Testis (tissue), 3 donors: ENCODE data around the gene KIF16B. TPM values are rescaled to one million over a fixed set of nuclear protein-coding genes. Genes with fewer than 3 reads are reported as not detected.

ENCODE experiments used
- DNase-seq: peaks from one replicate; pipeline ENCODE4 v3.0.0-alpha.2; 2019
- H3K27ac ChIP-seq, 2 donors: fragments of 200-600 bp; sonication (generic); one replicate each; pipeline ENCODE4 v1.5.1; 2019
- H3K27me3 ChIP-seq: fragments of 200-600 bp; sonication (generic); one replicate; pipeline ENCODE4 v1.5.1; 2019
- H3K36me3 ChIP-seq: fragments of 200-600 bp; sonication (generic); one replicate; pipeline ENCODE4 v1.5.1; 2017; ENCODE audit warnings: low read depth; ENCODE audit errors: missing control alignments
- H3K4me1 ChIP-seq: fragments of 200-600 bp; sonication (generic); one replicate; pipeline ENCODE4 v1.5.1; 2019
- H3K4me3 ChIP-seq, 2 donors: fragments of 200-600 bp; sonication (generic); one replicate each; pipeline ENCODE4 v1.5.1; 2017 to 2019
- H3K9me3 ChIP-seq: fragments of 200-600 bp; sonication (generic); one replicate; pipeline ENCODE4 v1.5.1; 2017
- POLR2A ChIP-seq: fragments of 450-650 bp; IDR thresholded peaks from one replicate; pipeline ENCODE4 v1.6.1; 2017; ENCODE audit warnings: antibody characterized with exemption, mild to moderate bottlenecking, moderate library complexity
- WGBS, 2 donors: methylation state at CpG; one replicate each; pipeline ENCODE4 v1.1.5; 2018; 5-methylcytosine and 5-hydroxymethylcytosine counted together
- intact Hi-C: fragments of 100-400 bp; cut with DNase I; formaldehyde crosslinking; loops from one replicate; pipeline ENCODE4 v1.15.1; 2023; ENCODE audit warnings: low total_unique reads
- polyA plus RNA-seq: library from polyadenylated mRNA; stranded (reverse); fragments of 350-450 nt; fragmentation: Illumina TruSeq; extraction: RNeasy Lipid Tissue Mini Kit (QIAGEN cat#74804); gene quantifications from one replicate; pipeline ENCODE4 v1.2.3, GENCODE V29; 2014; ENCODE audit warnings: low read depth, low replicate concordance; ENCODE audit not compliant: insufficient read depth
- total RNA-seq, 2 donors: library from RNA; depleted of rRNA; stranded (reverse); fragments of >200 nt; gene quantifications; one replicate each; pipeline ENCODE4 v1.2.3, GENCODE V29; 2016
- TF ChIP-seq, protein P1 (sequence below), 3 experiments: fragments of 450-650 bp in 2 of 3; fragments of 200-600 bp in 1 of 3; sonication (generic) in 1 of 3; IDR thresholded peaks; one replicate each; pipeline ENCODE4 v1.5.1; 2016 to 2019; ENCODE audit warnings: antibody characterized with exemption in 3 of 3, mild to moderate bottlenecking in 2 of 3, moderate library complexity in 1 of 3

The KIF16B gene
- total and polyA plus RNA-seq, 3 donors from 2014 or later = 10.2 to 25.5 (median 22.3) TPM

DNA sequence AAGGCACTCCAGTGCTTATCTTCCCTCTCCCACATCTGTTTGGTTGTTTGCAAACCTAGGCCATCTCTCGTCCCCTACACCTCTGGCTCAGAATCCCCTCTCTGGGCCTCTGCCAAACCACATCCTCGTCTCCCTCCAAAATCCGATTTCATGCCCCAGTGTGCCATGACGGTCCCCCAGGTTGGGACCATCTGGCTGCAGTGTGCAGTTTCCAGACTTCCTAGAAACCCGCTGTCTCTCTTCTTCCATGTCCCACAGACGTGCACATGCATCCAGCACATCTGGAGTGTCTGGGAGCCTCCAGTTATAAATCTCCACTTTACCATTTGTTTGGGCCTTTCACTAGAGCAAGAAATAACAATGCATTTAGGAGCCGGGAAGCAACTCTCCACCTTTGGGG lies 316.2 kb downstream of the KIF16B start:
- H3K27ac ChIP-seq = no peak overlapping the region
- H3K4me1 ChIP-seq = peaks cover 2% of the 10 kb centered on the region
- H3K27me3 ChIP-seq = no peaks in the 10 kb centered on the region
- intact Hi-C loops = no loop called here
- TF ChIP-seq POLR2A = no peak
- TF ChIP-seq, protein P1, sequence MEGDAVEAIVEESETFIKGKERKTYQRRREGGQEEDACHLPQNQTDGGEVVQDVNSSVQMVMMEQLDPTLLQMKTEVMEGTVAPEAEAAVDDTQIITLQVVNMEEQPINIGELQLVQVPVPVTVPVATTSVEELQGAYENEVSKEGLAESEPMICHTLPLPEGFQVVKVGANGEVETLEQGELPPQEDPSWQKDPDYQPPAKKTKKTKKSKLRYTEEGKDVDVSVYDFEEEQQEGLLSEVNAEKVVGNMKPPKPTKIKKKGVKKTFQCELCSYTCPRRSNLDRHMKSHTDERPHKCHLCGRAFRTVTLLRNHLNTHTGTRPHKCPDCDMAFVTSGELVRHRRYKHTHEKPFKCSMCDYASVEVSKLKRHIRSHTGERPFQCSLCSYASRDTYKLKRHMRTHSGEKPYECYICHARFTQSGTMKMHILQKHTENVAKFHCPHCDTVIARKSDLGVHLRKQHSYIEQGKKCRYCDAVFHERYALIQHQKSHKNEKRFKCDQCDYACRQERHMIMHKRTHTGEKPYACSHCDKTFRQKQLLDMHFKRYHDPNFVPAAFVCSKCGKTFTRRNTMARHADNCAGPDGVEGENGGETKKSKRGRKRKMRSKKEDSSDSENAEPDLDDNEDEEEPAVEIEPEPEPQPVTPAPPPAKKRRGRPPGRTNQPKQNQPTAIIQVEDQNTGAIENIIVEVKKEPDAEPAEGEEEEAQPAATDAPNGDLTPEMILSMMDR (IDR thresholded peaks at IDR 0.05) = no peak
- no peak overlapping the region for H3K4me3 ChIP-seq
- H3K9me3 ChIP-seq = no peaks in the 10 kb centered on the region
- no peak for DNase-seq
- 91 to 92% methylated on average over 7 of the region's 7 CpGs for WGBS, 2 donors
- H3K36me3 ChIP-seq = no peaks in the 10 kb centered on the region

DNA sequence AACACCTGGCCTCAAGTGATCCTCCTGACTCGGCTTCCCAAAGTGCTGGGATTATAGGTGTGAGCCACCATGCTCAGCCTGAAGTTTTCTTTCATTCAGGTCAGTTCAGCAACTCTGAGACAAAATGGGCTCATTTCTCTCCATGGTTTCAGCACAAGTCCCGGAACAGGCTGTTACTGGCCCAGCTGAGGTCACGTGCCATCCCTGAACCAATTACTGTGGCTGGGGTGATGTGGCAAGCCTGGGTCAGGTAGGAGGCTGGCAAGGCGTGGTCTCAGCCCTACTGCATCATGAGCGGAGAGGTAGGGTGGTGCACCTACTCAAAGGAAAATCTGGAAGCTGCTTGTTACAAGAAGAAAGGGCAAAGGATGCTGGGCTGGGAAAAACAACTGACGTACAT lies 326.4 kb downstream of the KIF16B start:
- peak overlapping the region in 1 of 2 donors; percentile 3 for H3K4me3 ChIP-seq
- H3K9me3 ChIP-seq = no peaks in the 10 kb centered on the region
- intact Hi-C loops = no loop called here
- 72 to 78% methylated on average over 6 of the region's 6 CpGs for WGBS, 2 donors
- TF ChIP-seq, protein P1 (IDR thresholded peaks at IDR 0.05) = no peak
- no peak for TF ChIP-seq POLR2A
- H3K27me3 ChIP-seq = no peaks in the 10 kb centered on the region
- peaks cover 20% of the 10 kb centered on the region for H3K4me1 ChIP-seq
- H3K36me3 ChIP-seq = no peaks in the 10 kb centered on the region
- DNase-seq = peak; percentile 49
- peak overlapping the region; percentile 64 to 82 for H3K27ac ChIP-seq

DNA sequence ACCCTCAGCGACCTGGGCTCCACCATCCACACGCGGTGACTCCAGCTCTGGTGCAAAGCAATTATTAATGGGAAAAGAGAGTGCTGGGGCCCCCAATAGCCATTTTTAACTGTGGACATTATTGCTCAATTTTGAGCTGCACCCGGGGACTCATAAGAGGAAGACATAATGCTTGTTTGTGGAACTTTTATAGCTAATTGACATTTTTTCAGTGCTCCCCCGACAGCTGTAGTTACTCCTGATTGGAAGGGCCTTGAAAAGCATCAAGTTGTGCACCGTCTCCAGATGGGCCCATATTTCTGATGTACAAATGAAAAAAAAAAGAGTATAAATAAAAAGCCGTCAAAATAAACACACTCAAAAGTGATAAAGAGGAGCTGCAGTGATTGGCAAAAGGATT lies 327.0 kb downstream of the KIF16B start:
- no peaks in the 10 kb centered on the region for H3K9me3 ChIP-seq
- intact Hi-C loops = no loop called here
- peaks cover 20% of the 10 kb centered on the region for H3K4me1 ChIP-seq
- H3K27ac ChIP-seq = no peak overlapping the region
- H3K27me3 ChIP-seq = no peaks in the 10 kb centered on the region
- 38 to 49% methylated on average over 7 of the region's 7 CpGs for WGBS, 2 donors
- no peaks in the 10 kb centered on the region for H3K36me3 ChIP-seq
- no peak for DNase-seq
- H3K4me3 ChIP-seq = no peak overlapping the region
- no peak for TF ChIP-seq POLR2A
- TF ChIP-seq, protein P1 (IDR thresholded peaks at IDR 0.05) = no peak

DNA sequence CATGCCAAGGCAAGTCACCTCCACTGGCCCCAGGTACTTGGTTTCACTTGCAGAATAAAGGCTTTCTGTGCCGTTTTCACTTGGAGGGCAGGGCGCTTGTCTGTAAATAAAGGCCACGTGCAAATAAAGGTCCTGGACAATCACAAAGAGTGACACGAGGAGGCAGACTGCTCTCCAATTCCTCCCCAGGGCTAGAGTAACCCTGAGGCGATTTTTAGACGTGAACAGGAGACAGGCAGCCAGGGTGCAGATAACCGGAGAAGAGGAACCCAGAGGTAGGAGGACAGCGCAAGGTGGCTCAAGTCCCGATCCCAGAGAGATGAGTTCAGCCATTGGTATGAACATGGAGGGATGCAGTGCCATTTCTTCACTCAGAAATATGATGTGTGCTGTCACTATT lies 327.4 kb downstream of the KIF16B start:
- Histone ChIP-seq H3K9me3 (no peaks in the 10 kb centered on the region), H3K27ac (no peak overlapping the region), H3K4me1 (peaks cover 20% of the 10 kb centered on the region), H3K36me3 (no peaks in the 10 kb centered on the region), H3K27me3 (no peaks in the 10 kb centered on the region), H3K4me3 (no peak overlapping the region)
- intact Hi-C loops = no loop called here
- no peak for TF ChIP-seq POLR2A
- TF ChIP-seq, protein P1 (IDR thresholded peaks at IDR 0.05) = no peak
- DNase-seq = no peak
- WGBS, 2 donors = 59 to 63% methylated on average over 9 of the region's 9 CpGs

DNA sequence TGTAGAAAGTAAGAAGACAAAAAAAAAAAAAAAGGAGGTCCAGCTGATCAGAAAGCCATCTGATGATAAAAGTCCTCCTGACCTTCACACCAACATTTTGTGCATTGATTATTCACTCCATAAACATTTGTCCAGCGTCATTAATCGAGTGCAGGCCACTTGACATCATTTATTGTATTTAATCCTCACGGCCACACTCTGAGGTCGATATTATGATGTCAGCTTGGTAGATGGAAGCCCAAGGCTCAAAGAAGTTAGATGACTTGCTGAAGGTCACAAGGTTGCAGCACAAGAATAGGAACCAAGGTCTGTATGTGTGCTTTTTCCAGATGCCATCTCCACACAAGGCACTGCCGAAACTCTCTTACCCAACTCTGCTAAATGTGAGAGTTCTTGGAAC lies 328.4 kb downstream of the KIF16B start:
- H3K9me3 ChIP-seq = no peaks in the 10 kb centered on the region
- intact Hi-C loops = no loop called here
- no peak for DNase-seq
- TF ChIP-seq, protein P1 (IDR thresholded peaks at IDR 0.05) = no peak
- TF ChIP-seq POLR2A = no peak
- H3K4me3 ChIP-seq = no peak overlapping the region
- WGBS, 2 donors = 92% methylated on average over 5 of the region's 5 CpGs
- H3K27ac ChIP-seq = no peak overlapping the region
- H3K36me3 ChIP-seq = no peaks in the 10 kb centered on the region
- H3K4me1 ChIP-seq = peaks cover 20% of the 10 kb centered on the region
- H3K27me3 ChIP-seq = no peaks in the 10 kb centered on the region
